CD14-positive monocyte (primary cell): ENCODE results near the gene PPP1R3G. TPM values are rescaled to one million over a fixed set of nuclear protein-coding genes. Genes with fewer than 3 reads are reported as not detected.

Source experiments
- DNase-seq, 3 donors: peaks; one replicate each; pipeline ENCODE4 v3.0.0-alpha.2; 2011 to 2022
- H2AFZ ChIP-seq: 2 replicates; pipeline ENCODE4 v1.6.0; 2012; ENCODE audit warnings: mild to moderate bottlenecking, low read depth, low read length, inconsistent platforms; ENCODE audit not compliant: insufficient read depth, poor library complexity, severe bottlenecking
- H3K27ac ChIP-seq, 2 donors: 1 replicate in 1 of 2; 2 replicates in 1 of 2; pipeline ENCODE4 v1.5.1; 2012 to 2013; ENCODE audit warnings: low read length in 2 of 2, control low read depth in 1 of 2, inconsistent platforms in 1 of 2, low read depth in 1 of 2, mild to moderate bottlenecking in 1 of 2
- H3K27me3 ChIP-seq, 2 donors: one replicate each; pipeline versions ENCODE4 v1.6.0 to v1.6.1; 2011 to 2013; ENCODE audit warnings: low read length in 2 of 2; ENCODE audit not compliant: control insufficient read depth in 2 of 2, insufficient read depth in 2 of 2
- H3K36me3 ChIP-seq, 2 donors: replicated peaks in 1 of 2; 1 replicate in 1 of 2; 2 replicates in 1 of 2; pipeline versions ENCODE4 v1.5.1 to v1.6.1; 2012 to 2013; ENCODE audit warnings: low read length in 2 of 2, control low read depth in 1 of 2, inconsistent platforms in 1 of 2, mild to moderate bottlenecking in 1 of 2; ENCODE audit not compliant: insufficient read depth in 2 of 2, control insufficient read depth in 1 of 2
- H3K4me1 ChIP-seq, 2 donors: 1 replicate in 1 of 2; 2 replicates in 1 of 2; pipeline versions ENCODE4 v1.5.1 to v1.6.1; 2012 to 2013; ENCODE audit warnings: low read length in 2 of 2, control low read depth in 1 of 2, inconsistent platforms in 1 of 2, mild to moderate bottlenecking in 1 of 2, moderate library complexity in 1 of 2; ENCODE audit not compliant: insufficient read depth in 2 of 2, control insufficient read depth in 1 of 2
- H3K4me2 ChIP-seq: replicated peaks from 2 replicates; pipeline ENCODE3; 2012; ENCODE audit warnings: low read length, moderate library complexity, mild to moderate bottlenecking; ENCODE audit not compliant: poor library complexity, severe bottlenecking; ENCODE audit errors: extremely low read depth
- H3K4me3 ChIP-seq, 3 experiments: fragments of 200-600 bp in 1 of 3; sonication (generic) in 1 of 3; replicated peaks in 1 of 3; 1 replicate in 2 of 3; 2 replicates in 1 of 3; pipeline ENCODE4 v1.5.1; 2011 to 2013; ENCODE audit warnings: low read length in 3 of 3, mild to moderate bottlenecking in 3 of 3, control low read depth in 2 of 3, low read depth in 2 of 3, inconsistent platforms in 1 of 3, moderate library complexity in 1 of 3
- H3K79me2 ChIP-seq: 2 replicates; pipeline ENCODE4 v1.6.0; 2012; ENCODE audit warnings: mild to moderate bottlenecking, control low read depth, inconsistent platforms, low read length, moderate library complexity; ENCODE audit not compliant: insufficient read depth
- H3K9ac ChIP-seq: 2 replicates; pipeline ENCODE4 v1.6.0; 2017; ENCODE audit warnings: low read length, mild to moderate bottlenecking; ENCODE audit not compliant: insufficient read depth, poor library complexity, severe bottlenecking
- H3K9me3 ChIP-seq, 2 donors: replicated peaks in 1 of 2; 1 replicate in 1 of 2; 2 replicates in 1 of 2; pipeline versions ENCODE4 v1.5.1 to v1.6.1; 2012 to 2013; ENCODE audit warnings: low read length in 2 of 2, control low read depth in 1 of 2; ENCODE audit not compliant: control insufficient read depth in 1 of 2, insufficient read depth in 1 of 2
- H4K20me1 ChIP-seq: 2 replicates; pipeline ENCODE4 v1.6.0; 2012; ENCODE audit warnings: mild to moderate bottlenecking, low read length, control low read depth, moderate library complexity; ENCODE audit not compliant: insufficient read depth
- H3K27ac Mint-ChIP-seq, 7 donors: one replicate each; pipeline ENCODE4 v1.8.0; 2020; ENCODE audit warnings: mild to moderate bottlenecking in 7 of 7, mixed read lengths in 7 of 7, moderate library complexity in 6 of 7, inconsistent platforms in 2 of 7
- H3K27me3 Mint-ChIP-seq, 3 donors: one replicate each; pipeline ENCODE4 v1.8.0; 2021 to 2022; ENCODE audit warnings: low read depth in 3 of 3, mild to moderate bottlenecking in 3 of 3, mixed read lengths in 3 of 3, moderate library complexity in 3 of 3, inconsistent platforms in 1 of 3
- H3K36me3 Mint-ChIP-seq, 2 donors: one replicate each; pipeline ENCODE4 v1.8.0; 2020; ENCODE audit warnings: mixed read lengths in 2 of 2, inconsistent platforms in 1 of 2, mild to moderate bottlenecking in 1 of 2
- H3K4me1 Mint-ChIP-seq: one replicate; pipeline ENCODE4 v1.8.0; 2020; ENCODE audit warnings: mild to moderate bottlenecking, mixed read lengths
- H3K4me3 Mint-ChIP-seq, 2 donors: one replicate each; pipeline ENCODE4 v1.8.0; 2020; ENCODE audit warnings: mild to moderate bottlenecking in 2 of 2, mixed read lengths in 2 of 2, moderate library complexity in 1 of 2
- H3K9me3 Mint-ChIP-seq, 7 donors: one replicate each; pipeline ENCODE4 v1.8.0; 2020 to 2022; ENCODE audit warnings: mixed read lengths in 7 of 7, mild to moderate bottlenecking in 6 of 7, moderate library complexity in 6 of 7, inconsistent platforms in 2 of 7
- CTCF ChIP-seq: fragments of 200-600 bp; IDR thresholded peaks from one replicate; pipeline ENCODE4 v1.8.0; 2022; ENCODE audit warnings: antibody characterized with exemption, mild to moderate bottlenecking
- WGBS: methylation state at CpG from one replicate; pipeline ENCODE4 v1.1.5; 2013; ENCODE audit warnings: missing lambda C conversion rate; ENCODE audit not compliant: insufficient coverage; 5-methylcytosine and 5-hydroxymethylcytosine counted together
- intact Hi-C, 2 donors: fragments of 100-400 bp; cut with micrococcal nuclease; formaldehyde crosslinking; loops; one replicate each; pipeline versions ENCODE4 v1.15.0 to v1.15.1; 2023
- polyA plus RNA-seq, 3 donors: library from polyadenylated mRNA; depleted of rRNA in 1 of 3; unstranded in 2 of 3; stranded (reverse) in 1 of 3; fragments of 300-500 nt in 2 of 3; fragments of >200 nt in 1 of 3; fragmentation: Illumina TruSeq in 2 of 3; gene quantifications; 1 replicate in 2 of 3; 2 replicates in 1 of 3; pipeline ENCODE4 v1.2.3, GENCODE V29; 2012 to 2021

Gene PPP1R3G
- polyA plus RNA-seq, 3 donors: 0.13 to 0.15 (median 0.13) TPM

GRCh38 chr6:5051394-5051793, 33.7 kb upstream of the PPP1R3G start:
- Histone ChIP-seq H3K4me3 (no peak overlapping the region), H3K79me2 (no peaks in the 10 kb centered on the region), H3K4me2 (no peak overlapping the region), H4K20me1 (no peaks in the 10 kb centered on the region), H3K27me3 (no peaks in the 10 kb centered on the region), H3K4me1 (peaks cover 9 to 12% of the 10 kb centered on the region in 2 donors), H3K9ac (no peak overlapping the region), H3K36me3 (no peaks in the 10 kb centered on the region), H3K9me3 (peaks cover 16 to 23% of the 10 kb centered on the region in 2 donors), H2AFZ (no peak overlapping the region), H3K27ac (no peak overlapping the region)
- H3K27me3 Mint-ChIP-seq: no peaks in the 10 kb centered on the region
- peaks cover 14 to 41% (median 31%) of the 10 kb centered on the region in 7 donors for H3K9me3 Mint-ChIP-seq
- H3K36me3 Mint-ChIP-seq: peaks cover 5 to 7% of the 10 kb centered on the region in 2 donors
- no peak overlapping the region for H3K4me3 Mint-ChIP-seq
- intact Hi-C loops: no loop called here
- peaks cover 21% of the 10 kb centered on the region for H3K4me1 Mint-ChIP-seq
- WGBS: no CpG with 5 or more reads among the region's 1 CpG
- DNase-seq: no peak
- no peak for TF ChIP-seq CTCF
- H3K27ac Mint-ChIP-seq: no peak overlapping the region

- Histone ChIP-seq H3K36me3 (no peaks in the 10 kb centered on the region), H3K4me1 (peaks cover 9 to 12% of the 10 kb centered on the region in 2 donors), H3K4me3 (no peak overlapping the region), H3K79me2 (no peaks in the 10 kb centered on the region), H4K20me1 (no peaks in the 10 kb centered on the region), H3K4me2 (no peak overlapping the region), H3K27me3 (no peaks in the 10 kb centered on the region), H3K27ac (no peak overlapping the region), H3K9me3 (peaks cover 16 to 23% of the 10 kb centered on the region in 2 donors), H3K9ac (no peak overlapping the region), H2AFZ (no peak overlapping the region)
- H3K4me3 Mint-ChIP-seq: peak overlapping the region in 1 of 2 donors; percentile 72
- no peak for DNase-seq
- no peaks in the 10 kb centered on the region for H3K27me3 Mint-ChIP-seq
- peaks cover 14 to 31% (median 30%) of the 10 kb centered on the region in 7 donors for H3K9me3 Mint-ChIP-seq
- intact Hi-C loops: no loop called here
- no peak overlapping the region for H3K27ac Mint-ChIP-seq
- H3K4me1 Mint-ChIP-seq: peaks cover 24% of the 10 kb centered on the region
- peaks cover 5 to 7% of the 10 kb centered on the region in 2 donors for H3K36me3 Mint-ChIP-seq
- no peak for TF ChIP-seq CTCF
Observed at GRCh38 chr6:5053038-5053437, 32.1 kb upstream of the PPP1R3G start.
